CD4-positive, alpha-beta T cell treated with Interleukin-15 for 1 hour (primary cell): Measurements from ENCODE around the gene TINCR.

Source experiments
- DNase-seq: peaks from one replicate; pipeline ENCODE4 v3.0.0-alpha.2; 2020

The TINCR gene

GRCh38 chr19:5588906-5589676 is 21.3 kb upstream of the TINCR start:
- DNase-seq, result no peak

GRCh38 chr19:5588441-5588840 is 20.7 kb upstream of the TINCR start:
- DNase-seq, result no peak

- no peak for DNase-seq
Observed at GRCh38 chr19:5587661-5588060, 19.9 kb upstream of the TINCR start.

DNA sequence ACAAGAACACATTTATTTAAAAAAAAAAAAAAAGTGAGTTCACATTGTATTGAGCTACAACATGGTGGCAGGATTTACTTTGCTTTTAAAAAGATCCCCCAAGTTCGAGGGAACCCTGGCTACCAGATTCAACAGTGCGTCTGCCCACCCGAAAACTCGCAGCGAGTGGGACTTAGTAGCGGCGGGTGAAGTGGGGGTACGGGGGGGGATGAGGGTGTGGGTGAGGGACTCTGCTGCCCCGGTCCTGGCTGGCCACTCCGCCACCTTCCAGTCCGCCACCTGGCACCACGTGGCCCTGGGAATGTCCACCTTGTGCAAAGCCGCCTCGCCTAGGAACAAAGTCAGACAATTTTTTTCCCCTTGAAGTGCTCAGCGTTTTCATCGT is 19.3 kb upstream of the TINCR start:
- no peak for DNase-seq

DNA sequence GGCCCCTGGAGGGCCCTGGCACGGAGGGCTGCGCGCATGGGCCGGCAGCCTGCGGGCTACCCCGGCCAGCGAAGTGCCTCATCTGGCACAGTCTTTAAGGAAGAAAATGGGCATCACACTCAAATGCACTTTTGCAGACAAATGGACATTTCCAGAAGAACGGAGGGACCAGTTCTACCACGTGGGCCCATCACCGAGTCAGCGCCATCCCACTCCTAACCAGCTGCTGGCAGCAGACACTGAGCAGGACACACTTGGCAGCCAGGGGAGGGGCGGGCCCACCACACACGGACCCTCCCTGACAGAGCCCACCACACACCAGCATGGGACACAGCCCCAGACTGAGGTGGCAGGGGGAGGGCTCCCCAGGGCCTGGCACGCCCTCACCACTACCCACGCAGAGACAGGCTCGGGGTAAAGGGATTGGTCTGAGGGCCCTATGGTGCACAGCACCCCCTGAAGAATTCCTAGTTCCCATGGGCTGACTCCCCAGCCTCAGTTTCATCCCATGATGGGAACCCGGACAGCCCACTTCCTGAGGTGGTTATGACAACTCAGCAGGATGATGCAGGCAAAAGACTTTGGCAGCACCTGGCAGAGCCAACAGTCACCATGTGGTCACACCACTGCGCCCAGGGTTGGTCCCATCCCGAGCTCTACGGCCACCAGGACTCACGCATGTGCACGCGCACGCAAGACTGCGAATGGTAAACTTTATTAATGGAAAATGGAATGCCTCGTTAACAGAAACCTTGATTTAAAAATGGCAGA is 18.7 kb upstream of the TINCR start:
- DNase-seq, result no peak

DNA sequence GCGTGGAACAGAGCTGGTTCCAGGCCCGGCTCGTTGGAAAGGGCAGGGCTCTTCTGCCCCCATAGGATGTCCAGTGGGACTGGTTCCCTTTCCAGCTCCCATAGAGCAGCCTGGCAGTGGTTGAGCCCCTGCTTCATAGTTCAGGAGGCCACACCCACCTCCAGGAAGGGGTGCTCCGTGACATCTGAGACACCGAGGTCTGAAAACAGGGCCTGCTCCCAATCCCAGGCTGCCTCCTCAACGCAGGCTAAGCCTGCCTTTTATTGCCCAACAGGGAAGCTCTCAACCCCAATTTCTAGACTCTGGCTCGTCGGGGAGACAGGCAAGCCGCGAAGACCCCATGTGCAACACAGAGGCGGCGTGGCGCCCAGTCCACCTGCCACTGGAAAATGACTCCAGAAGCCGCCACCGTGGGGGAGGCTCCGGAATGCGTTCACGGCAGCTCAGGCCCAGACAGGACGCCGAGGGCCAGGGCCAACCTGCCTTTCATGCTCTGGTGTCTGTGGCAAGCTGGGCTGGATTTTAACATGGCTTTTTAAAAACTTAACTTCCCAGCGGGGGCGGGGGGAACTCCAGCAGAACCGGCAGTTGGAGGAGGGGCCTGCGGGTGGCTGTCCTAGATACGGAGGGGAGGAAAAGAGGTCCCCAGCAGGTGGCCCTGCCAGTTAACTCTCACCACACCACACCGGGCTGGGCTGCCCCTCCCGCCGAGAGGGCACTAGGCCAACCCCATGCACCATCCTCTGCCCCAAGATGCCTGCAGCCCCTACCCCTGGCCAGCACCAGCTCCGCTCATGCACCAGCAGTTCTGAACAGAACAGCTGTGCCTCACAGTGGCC is 17.9 kb upstream of the TINCR start:
- no peak for DNase-seq

GRCh38 chr19:5580161-5580571 is 12.4 kb upstream of the TINCR start:
- no peak for DNase-seq

DNA sequence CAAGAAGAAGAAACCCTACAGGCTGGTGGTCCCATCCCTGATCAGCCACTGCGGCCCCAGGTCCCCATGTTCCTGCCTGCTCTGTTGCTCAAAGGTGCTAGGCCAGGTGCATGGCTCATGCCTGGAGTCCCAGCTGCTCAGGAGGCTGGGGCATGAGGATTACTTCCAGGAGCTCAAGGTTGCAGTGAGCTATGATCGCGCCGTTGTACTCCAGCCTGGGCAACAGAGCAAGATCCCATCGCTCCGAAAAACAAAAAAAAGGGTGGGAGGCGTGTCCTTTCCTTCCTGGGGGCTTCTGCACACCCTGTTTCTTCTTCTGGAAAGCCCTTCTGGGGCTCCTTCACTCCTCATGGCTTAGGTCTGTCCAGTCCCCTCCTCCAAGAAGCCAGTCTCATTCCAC is 11.9 kb upstream of the TINCR start:
- no peak for DNase-seq

- DNase-seq, result no peak
Observed at GRCh38 chr19:5579286-5579685, 11.5 kb upstream of the TINCR start.

DNA sequence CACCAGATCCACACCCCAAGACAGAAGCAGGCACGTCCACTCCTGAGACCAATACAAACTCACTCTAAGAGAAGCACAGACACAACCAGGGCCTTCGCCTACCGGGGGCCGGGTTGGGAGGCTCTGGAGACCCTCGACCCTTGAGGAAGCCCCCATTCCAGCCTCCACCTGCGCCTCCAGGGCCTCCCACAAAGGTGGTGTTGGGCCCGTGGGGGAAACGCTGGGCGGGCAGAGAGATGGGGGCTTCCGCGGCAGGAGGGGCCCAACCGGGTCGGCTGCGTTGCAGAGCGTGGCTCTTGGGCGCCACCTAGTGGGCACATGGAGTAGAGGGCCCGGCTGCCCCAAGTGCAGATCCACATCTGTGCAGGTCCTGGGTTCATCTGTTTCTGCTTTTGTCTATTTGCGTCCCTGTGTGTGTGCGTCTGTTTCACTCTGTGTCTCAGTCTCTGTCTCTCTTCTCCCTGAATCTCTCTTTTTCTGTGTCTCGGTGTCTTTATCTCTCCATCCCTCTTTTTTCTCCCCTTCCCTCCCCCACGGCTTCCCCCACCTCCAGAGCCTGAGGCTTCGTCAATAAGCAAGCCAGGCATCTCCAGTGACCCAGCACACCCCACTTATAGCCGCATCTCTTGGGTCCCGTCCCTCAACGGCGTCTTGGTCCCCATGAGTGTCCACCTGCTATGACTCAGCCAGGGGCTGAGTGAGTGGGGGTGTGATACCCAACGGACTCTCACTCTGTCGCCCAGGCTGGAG is 10.5 kb upstream of the TINCR start:
- peak; percentile 47 for DNase-seq

GRCh38 chr19:5575590-5575989 is 7.8 kb upstream of the TINCR start:
- DNase-seq, result no peak

- DNase-seq, result no peak
Observed at GRCh38 chr19:5572556-5573286, 5.0 kb upstream of the TINCR start.

DNA sequence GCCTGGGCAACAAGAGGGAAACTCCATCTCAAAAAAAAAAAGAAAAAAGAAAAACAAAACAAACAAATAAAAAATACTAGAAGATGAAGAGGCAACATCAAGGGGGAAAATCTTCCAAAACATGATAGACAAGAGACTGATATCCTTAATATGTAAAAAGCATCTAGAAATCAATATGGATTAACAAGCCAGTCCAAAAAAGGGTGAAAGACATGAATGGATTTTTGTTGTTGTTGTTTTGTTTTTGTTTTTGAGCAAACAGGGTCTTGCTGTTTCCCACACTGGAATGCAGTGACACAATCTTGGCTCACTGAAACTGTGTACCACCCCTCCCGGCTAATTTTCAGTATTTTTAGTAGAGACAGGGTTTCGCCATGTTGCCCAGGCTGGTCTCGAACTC is 4.0 kb upstream of the TINCR start:
- DNase-seq, result no peak

DNA sequence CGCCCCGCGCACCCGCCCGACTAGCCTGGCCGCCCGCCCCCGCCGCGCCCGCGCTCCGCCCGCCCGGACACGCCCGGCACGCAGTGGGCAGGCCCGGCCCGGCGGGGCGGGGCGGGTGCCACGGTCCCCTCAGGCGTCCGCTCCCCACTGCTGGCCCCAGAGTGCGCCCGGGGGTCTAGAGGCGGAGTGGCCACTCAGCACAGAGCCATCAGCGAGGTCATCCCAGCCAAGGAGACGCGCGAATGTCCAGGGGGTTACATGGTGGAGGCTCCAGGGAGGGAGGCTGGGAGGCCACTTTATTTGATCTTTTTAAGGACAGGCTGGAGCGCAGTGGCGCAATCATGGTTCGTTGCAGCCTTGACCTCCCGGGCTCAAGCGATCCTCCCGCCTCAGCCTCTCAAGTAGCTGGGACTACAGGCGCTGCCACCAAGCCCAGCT is 236 bp upstream of the TINCR start:
- DNase-seq, result no peak

DNA sequence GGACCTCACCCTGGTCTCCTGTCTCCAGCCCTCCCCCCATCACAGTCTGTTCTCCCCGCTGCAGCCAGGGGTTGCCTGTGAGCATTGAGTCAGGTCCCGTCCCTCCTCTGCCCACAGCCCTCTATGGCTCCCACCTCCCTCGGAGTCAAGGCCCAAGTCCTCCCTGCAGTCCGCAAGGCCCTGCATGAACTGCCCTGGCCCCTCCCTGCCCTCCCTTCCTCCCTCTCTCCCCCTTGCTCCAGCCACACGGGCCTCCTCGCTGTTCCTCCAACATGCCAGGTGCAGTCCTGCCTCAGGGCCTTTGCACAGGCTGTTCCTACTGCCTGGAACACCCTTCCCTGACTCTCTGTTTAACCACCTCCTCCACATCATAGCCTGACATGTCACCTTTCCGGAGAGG is 2.8 kb downstream of the TINCR start:
- DNase-seq, result no peak

DNA sequence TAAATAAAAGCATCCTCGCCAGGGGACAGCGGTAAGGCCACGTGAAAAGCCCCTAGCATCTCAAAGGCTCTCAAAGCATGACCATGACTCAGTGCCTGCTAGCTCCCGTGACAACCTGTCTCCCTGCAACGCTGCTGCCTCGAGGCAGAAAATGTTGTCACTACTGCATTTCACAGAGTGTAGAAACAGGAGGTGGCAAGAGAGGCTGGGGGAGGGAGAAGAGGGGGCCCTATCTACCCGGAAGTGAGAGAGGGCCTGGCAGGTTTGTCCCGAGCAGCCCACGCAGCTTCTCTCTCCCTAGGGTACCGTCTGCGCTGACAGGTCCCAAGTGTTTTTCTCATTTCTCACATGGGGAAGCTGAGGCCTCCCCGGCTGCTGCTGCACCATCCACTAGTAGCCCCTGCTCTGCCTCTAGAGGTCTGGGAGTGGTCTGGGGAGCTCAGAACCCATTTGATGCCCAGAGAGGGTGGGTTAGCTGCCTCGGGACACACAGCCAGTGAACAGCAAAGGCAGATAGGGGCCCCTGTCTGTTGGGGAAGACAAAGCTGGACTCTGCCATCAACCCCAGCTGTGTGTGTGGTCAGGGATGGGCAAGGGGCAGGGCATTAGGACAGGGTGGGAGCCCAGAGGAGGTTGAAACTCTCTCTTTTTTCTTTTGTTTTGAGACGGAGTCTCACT is 3.7 kb downstream of the TINCR start:
- no peak for DNase-seq

- no peak for DNase-seq
Observed at GRCh38 chr19:5563008-5563431, 4.7 kb downstream of the TINCR start.

DNA sequence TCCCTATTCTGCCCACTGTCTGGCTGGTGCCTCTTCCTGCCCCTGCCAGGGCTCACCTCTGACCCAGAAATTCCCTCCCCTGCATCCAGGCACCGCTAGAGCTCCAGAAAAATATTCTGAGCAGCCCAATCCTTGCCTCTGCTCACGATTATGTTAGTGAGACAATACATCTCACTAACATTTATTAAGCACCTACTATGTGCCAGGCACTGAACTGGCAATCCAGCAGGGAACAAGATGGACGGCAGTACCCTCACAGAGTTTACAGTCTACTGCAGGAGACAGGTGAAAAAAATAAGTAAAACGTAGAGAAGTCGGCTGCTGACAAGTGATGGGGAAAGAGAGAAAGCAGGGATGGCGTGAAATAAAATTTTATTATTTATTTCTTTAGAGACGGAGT is 5.5 kb downstream of the TINCR start:
- DNase-seq, result no peak

- DNase-seq, result no peak
Observed at GRCh38 chr19:5561559-5561958, 6.2 kb downstream of the TINCR start.

DNA sequence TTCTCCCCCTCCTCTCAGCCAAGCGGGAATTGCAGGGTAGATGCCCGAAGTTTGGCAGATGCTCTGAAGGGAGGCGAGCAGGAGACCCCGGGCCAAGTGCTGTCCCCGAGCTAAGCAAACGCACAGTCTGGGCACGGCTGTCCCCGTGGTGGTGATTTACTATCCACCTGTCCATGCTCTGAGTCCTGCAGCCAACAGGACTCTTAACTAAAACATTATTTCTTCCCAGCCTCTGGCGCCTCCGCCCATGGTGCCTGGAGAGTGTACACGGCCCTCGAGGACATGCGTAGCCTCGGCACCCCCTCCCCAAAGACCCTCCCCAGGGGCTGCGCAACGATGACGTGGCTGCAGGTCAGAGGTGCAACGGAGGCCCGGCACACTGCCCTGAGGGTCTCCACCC is 7.6 kb downstream of the TINCR start:
- DNase-seq, result no peak

DNA sequence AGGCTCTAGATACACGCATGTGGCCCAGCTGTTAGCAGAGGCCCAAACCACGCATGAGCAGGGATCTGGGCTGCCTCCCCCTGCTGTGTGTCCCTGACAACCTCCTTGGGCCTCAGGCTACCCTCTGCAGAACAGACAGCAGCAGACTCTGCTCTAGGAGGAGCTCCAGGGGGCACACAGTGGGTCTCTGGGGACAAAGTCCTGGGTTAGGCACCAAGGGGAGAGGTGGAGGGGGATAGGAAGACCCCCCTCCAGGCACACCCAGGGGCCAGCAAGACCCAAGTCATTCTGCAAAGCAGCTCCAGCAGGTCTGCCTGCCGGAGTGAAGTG is 8.0 kb downstream of the TINCR start:
- no peak for DNase-seq
